ENCODE measurements around the gene AFG3L2. TPM values are rescaled to one million over a fixed set of nuclear protein-coding genes. Genes with fewer than 3 reads are reported as not detected.

Gene AFG3L2
- total RNA-seq, 2 experiments from 2014 or later = 60.6 to 64.0 TPM

DNA sequence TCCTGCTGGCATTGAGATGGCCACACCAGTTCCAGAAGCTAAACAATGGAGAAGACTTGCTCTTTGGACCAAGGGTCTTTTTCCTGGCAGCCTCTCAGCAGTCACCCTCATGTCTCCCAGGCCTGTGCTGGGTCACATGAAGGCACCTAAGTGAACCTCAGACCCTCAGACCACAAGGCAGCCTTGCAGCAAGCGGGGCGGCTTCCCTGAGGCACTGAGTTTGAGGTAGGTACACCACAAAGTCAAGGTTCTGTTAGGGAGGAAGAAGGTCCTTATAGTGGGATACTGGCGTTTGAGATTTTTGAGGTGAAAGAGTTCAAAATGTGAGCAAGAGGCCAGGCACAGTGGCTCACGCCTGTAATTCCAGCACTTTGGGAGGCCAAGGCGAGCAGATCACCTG lies 22.2 kb upstream of the AFG3L2 start:
- H3K36me3 Mint-ChIP-seq (ENCODE audit: low read depth) = no peaks in the 10 kb centered on the region
- H3K9me3 Mint-ChIP-seq = no peaks in the 10 kb centered on the region
- ATAC-seq = no peak
- CTCF ChIA-PET = no interaction called here
- H3K4me1 Mint-ChIP-seq (ENCODE audit: low read depth) = peaks cover 5% of the 10 kb centered on the region
- H3K4me3 Mint-ChIP-seq = no peak overlapping the region
- H3K27ac Mint-ChIP-seq = no peak overlapping the region
- intact Hi-C loops (cut with micrococcal nuclease) = no loop called here
- peaks cover 20% of the 10 kb centered on the region for H3K27me3 Mint-ChIP-seq
- DNase-seq = no peak
- POLR2A ChIA-PET = no interaction called here
- no peak for TF ChIP-seq CTCF (IDR thresholded peaks at IDR 0.05)

GRCh38 chr18:12398625-12399024 lies 21.6 kb upstream of the AFG3L2 start:
- Mint-ChIP-seq H3K27ac (no peak overlapping the region), H3K9me3 (no peaks in the 10 kb centered on the region), H3K36me3 (ENCODE audit: low read depth) (no peaks in the 10 kb centered on the region), H3K4me1 (ENCODE audit: low read depth) (peaks cover 1% of the 10 kb centered on the region), H3K27me3 (peaks cover 20% of the 10 kb centered on the region), H3K4me3 (no peak overlapping the region)
- DNase-seq (no peak), ATAC-seq (no peak)
- POLR2A ChIA-PET = no interaction called here
- no peak for TF ChIP-seq CTCF (IDR thresholded peaks at IDR 0.05)
- intact Hi-C loops (cut with micrococcal nuclease) = no loop called here
- CTCF ChIA-PET = no interaction called here

GRCh38 chr18:12397793-12398192 lies 20.8 kb upstream of the AFG3L2 start:
- intact Hi-C loops (cut with micrococcal nuclease) = no loop called here
- Mint-ChIP-seq H3K27ac (no peak overlapping the region), H3K9me3 (no peaks in the 10 kb centered on the region), H3K4me3 (no peak overlapping the region), H3K4me1 (ENCODE audit: low read depth) (no peaks in the 10 kb centered on the region), H3K27me3 (peaks cover 16% of the 10 kb centered on the region), H3K36me3 (ENCODE audit: low read depth) (no peaks in the 10 kb centered on the region)
- CTCF ChIA-PET = no interaction called here
- POLR2A ChIA-PET = no interaction called here
- DNase-seq (no peak), ATAC-seq (no peak)
- no peak for TF ChIP-seq CTCF (IDR thresholded peaks at IDR 0.05)

DNA sequence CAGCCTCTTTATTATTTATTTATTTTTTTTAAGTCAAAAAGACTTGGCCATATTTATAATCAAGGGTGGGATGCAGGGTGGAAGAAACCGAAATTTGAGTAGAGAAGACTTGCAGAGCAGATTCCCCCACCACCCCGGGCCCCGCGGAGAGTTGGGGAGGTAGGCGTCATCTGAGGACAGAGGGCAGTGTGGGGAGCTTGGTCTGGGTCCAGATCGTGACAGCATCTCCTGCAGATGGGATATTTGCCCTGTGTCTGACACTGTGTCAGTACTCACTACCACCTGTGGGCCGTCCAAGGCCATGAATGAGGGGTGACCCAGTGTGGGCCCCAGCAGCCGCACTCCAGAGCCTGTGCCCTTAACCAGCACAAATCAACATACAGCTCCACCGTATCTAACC lies 20.2 kb upstream of the AFG3L2 start:
- DNase-seq (no peak), ATAC-seq (no peak)
- no peak for TF ChIP-seq CTCF (IDR thresholded peaks at IDR 0.05)
- Mint-ChIP-seq H3K27me3 (peaks cover 14% of the 10 kb centered on the region), H3K27ac (no peak overlapping the region), H3K4me3 (no peak overlapping the region), H3K4me1 (ENCODE audit: low read depth) (no peaks in the 10 kb centered on the region), H3K36me3 (ENCODE audit: low read depth) (no peaks in the 10 kb centered on the region), H3K9me3 (no peaks in the 10 kb centered on the region)
- ChIA-PET POLR2A (no interaction called here), CTCF (no interaction called here)
- intact Hi-C loops (cut with micrococcal nuclease) = no loop called here

GRCh38 chr18:12394428-12394827 lies 17.4 kb upstream of the AFG3L2 start:
- ChIA-PET POLR2A (no interaction called here), CTCF (interaction anchor here (0.9 to 5.3 kb wide), 3 partner anchors 10 to 265 kb away, joined by 3 to 38 read pairs (median 3); no protein-coding TSS in a partner anchor)
- ATAC-seq (no peak), DNase-seq (peak; percentile 35)
- H3K27ac Mint-ChIP-seq = no peak overlapping the region
- H3K4me1 Mint-ChIP-seq (ENCODE audit: low read depth) = no peaks in the 10 kb centered on the region
- peak; percentile 31 for TF ChIP-seq CTCF (IDR thresholded peaks at IDR 0.05)
- H3K4me3 Mint-ChIP-seq = no peak overlapping the region
- no peaks in the 10 kb centered on the region for H3K9me3 Mint-ChIP-seq
- no peaks in the 10 kb centered on the region for H3K36me3 Mint-ChIP-seq (ENCODE audit: low read depth)
- intact Hi-C loops (cut with micrococcal nuclease) = no loop called here
- peaks cover 6% of the 10 kb centered on the region for H3K27me3 Mint-ChIP-seq
